GM04503 (cell line): ENCODE data around the gene GEMIN5.
"Not testable (repeated sequence)": the region's sequence is repeated elsewhere in the genome, so short reads cannot be mapped to it uniquely, and the experiment has no call there.

ENCODE experiments used
- DNase-seq: peaks from one replicate; pipeline ENCODE4 v3.0.0-alpha.2; 2012; ENCODE audit warnings: low read depth

GEMIN5 gene

DNA sequence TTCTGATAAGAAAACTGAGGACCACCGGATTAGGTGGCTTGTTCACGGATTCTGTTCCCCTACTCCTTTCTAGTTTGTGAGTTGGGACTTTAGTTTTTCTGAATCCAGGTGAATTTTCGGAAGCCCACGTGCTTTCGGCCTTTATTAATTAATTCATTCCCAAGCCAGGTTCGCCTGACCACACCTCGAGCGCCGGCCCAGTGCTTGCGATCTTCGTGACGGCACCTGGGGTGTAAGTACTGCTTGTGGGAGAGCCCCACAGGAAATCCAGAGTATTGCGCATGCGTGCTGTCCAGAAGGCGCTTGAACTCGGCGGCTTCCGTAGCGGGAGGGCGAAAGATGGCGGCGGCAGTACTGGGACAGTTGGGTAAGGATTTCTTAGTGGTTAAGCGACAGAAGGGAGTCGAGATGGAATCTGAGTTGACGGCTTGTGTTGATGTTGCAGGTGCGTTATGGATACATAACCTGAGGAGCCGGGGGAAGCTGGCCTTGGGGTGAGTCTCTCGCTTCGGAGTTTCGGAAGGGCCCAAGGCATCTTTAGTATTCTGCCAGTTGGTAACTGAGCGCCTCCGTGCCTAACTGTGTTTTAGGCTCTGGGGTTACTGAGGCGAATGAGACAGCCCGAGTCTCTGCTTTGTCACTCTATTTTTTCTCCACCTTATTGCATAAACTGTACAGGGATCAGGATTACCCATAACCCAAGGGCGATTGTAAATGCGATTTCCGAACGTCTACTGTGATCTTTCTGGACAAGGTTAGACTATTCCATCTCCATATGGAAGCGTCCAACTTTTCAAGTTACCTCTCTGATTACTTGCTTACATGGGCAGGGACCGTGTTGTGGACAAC lies 3.0 kb upstream of the GEMIN5 start, which contains the start of gene MRPL22:
Gene MRPL22, plus strand, starts transcription at position 302 of the 849 bp plus-strand sequence. Its CDS starts 38 bp downstream, at position 340.
- DNase-seq: peak; percentile 56

DNA sequence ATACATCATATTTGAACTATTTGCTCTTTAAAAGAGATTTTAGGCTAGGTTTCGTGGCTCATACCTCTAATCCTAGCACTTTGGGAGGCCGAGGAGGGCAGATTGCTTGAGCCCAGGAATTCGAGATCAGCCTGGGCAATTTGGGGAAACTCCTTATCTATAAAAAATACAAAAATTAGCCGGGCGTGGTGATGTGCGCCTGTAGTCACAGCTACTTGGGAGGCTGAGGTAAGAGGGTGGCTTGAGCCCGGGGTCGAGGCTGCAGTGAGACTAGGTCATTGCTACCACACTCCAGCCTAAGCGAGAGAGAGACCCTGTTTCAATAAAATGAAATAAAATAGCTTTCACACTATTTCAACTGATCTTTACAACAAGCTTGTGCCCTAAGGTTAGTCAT lies 2.4 kb upstream of the GEMIN5 start:
- DNase-seq: no peak

DNA sequence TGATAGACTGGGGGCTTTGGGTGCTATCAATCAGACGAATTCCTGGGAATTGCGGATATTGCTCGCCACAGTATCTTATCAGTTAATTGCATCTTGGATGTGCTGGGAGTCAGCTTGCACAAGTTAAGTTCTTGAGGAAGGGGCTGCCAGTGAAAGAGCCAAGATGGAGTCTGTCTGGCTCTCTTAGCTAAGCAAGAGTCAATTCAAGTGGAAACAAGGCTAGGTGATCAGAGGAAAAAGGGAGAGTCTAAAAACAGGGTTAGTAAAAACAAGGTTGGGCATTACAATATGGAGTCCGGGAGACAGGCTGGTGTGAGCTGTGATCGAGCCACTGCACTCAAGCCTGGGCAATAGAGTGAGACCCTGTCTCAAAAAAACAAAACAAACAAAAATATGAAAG lies 1.4 kb upstream of the GEMIN5 start:
- DNase-seq: not testable (repeated sequence)

DNA sequence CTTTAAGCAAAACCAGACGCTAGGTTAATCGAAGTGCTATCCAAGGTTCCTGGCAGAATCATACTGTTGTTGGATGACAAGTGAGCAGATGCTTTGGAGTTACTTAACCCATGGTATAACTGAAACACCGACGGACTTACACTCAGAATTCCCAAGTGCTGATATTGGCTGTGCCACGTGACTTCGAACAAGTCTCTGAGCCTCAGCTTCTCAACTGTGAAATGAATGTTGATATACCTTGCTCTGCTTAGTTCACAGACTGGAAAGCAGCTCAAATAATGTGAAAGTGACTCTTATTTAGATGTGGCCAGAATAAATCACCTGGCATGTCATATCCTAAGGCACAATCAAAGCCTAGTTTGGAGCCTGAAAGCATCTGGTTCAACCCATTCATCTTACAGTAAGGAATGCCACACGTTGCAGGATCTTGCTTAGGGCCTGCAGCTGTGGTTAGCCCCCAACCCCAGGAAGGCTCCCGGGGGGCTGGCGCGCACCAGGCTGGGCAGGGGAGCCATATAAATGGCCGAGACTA lies 759 bp downstream of the GEMIN5 start:
- DNase-seq: no peak

DNA sequence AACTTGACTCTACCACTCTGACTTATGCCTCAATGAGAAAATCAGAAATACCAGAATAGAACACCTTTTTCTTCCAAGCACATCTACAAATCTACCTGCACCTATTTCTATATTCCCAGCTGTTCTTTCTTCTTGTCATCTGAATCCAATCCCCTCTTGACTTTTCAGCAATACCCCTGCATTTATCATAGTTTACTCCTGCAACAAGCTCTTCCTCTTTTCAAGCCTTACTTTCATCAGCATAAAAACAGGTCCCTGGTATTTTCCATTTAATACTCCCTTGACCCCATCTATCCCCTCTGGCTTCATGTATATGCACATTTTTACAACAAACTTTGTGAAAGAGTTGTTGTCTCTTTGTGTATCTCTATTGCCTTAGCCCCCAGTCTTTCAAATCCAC lies 3.1 kb downstream of the GEMIN5 start:
- no peak for DNase-seq

DNA sequence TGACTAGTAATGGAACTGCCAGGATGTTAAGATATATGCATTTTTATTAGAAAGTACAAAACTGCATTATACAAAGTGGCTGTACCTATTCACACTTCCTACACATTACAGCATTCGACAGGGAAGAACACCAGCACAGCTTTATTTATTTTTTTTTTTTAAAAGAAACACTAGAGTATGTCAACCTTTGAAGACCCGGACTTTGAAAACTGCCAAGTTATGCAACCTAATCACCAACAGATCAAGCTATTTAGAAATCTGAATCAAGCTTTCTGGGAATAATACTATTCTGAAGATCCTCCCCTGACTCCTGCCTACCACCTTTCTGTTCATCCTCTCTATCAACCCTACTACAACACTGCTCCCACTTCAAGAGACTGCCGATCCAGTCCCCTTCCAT lies 4.5 kb downstream of the GEMIN5 start:
- DNase-seq: no peak

DNA sequence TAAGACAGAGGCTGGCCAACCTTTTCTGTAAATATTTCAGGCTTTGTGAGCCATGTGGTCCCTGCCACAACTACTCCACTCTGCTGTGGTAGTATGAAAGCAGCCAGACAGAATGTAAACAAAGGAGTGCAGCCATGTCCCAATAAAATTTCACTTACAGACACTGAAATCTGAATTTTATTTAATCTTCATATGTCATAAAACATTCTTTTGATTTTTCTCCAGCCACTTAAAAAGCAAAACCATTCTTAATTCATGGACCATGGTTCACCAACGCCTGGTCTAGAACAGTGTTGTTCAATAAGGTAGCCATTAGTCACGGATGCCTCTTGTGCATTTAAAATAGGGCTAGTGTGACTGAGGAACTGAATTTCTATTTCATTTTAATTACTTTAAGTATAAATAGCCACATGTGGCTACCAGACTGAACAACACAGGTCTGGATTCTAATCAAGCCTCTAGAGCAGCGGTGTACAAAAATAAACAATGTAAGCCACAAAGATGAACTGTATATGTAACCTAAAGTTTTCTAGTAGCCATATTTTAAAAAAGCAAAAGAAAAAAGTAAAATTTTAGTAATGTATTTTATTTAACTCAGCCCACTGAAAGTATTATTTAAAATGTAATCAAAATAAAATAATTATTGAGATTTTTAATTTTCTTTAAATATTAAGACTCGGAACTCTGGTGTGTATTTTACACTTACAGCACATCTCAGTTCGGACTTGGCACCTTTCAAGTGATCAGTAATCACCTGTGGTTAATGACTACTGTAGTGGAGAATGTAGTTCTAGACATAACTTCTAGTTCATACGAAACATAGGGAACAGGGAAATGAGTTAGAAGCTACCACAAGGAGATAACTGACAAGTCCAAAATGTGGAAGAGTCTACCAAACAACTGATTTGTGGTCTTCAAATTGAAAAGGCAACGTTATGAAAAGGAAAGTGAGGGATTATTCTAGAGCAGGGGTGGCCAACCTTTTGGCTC lies 14.3 kb downstream of the GEMIN5 start:
- peak; percentile 42 for DNase-seq

DNA sequence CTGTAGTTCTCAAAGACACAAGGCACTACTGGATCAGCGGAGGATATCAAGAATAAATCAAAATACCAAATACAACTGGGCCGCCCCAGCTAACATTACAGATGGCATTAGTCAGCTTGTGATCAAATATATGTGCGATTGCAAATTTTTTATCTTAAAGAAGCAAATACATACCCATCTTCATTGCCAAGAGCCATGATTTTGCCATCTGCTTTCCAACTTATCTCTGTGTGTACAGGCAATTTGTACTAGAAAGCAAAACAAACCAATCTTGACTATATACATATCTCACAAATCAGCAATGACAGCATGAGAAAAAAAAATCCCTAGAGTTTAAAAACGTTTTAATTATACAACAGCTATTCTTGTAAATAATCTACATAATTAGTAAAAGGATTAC lies 20.3 kb downstream of the GEMIN5 start:
- DNase-seq: no peak

DNA sequence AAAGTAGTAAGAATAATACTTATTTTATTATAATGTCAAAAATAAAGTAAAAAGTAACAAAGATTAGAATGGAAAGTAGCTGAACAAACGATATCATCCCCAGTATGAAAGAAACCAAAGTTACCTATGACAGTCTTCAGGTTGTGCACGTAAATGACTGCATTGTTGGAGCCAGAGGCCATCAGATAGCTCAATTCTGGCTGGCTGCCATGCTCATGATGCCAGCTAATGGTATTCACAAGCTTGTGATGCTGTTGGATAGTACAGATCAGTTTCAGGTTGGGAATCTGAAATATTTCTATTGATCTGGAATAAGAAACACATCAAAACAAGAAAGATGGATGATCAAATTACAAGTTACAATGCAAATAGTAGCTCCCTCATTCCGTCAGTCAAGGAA lies 21.1 kb downstream of the GEMIN5 start:
- DNase-seq: no peak

DNA sequence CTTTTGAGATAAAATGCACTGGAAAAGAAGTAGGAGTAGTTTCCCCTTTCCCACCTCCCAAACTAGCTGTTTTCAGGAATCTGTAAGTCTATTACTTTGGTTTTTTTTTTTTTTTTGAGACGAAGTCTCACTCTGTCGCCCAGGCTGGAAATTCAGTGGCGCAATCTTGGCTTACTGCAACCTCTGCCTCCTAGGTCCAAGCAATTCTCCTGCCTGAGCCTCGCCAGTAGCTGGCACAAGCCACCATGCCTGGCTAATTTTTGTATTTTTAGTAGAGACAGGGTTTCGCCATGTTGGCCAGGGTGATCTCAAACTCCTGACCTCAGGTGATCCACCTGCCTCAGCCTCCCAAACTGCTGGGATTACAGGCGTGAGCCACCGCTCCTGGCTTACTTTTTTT lies 32.4 kb downstream of the GEMIN5 start:
- not testable (repeated sequence) for DNase-seq

DNA sequence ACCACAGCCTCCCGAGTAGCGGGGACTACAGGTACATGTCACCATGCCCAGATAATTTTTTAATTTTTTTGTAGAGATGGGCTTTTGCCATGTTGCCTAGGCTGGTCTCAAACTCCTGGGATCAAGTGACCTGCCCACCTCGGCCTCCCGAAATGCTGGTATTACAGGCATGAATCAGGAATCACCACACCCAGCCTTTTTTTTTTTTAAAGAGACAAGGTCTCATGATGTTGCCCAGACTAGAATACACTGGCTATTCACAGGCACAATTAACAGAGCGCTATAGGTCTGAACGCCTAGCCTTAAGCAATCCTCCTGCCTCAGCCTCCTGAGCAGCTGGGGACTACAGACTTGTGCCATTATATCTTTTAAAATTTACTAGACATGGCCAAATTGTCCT lies 36.1 kb downstream of the GEMIN5 start:
- no peak for DNase-seq

DNA sequence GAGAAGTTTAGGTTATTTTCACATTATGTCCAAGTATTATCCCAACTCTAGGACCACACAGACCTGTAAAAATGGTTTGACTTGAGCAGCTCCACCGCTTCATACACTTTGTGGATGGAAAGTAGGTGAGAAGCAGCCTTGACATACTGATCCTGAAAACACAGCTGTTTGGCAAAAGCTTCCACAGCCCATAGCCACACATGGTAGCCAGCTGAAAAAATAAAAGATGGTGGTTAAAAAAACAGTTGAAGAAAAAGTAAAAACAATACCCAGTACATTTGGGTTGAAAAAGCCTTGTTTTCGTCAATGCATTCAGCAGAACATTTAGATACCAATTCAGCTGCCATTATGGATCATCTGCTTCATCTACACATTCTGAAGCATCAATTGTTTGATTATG lies 36.7 kb downstream of the GEMIN5 start:
- no peak for DNase-seq

DNA sequence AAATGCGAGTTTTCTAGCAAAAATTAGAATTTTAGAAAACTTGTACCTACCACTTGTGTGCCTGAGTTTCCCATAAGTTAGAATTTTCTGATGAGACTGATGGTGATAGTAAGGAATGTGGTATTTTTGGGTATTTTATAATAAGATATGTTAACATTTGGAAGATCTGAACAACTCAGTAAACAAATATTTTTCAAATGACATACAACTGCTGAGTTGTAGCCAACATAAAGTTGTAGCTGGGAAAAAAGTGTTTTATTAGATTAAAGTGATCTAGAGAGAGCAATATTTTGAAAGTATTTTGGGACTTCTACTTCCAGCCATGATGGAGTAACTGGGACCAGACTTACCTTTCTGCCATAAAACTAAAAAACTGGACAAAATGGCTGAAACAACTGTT lies 37.9 kb downstream of the GEMIN5 start:
- no peak for DNase-seq

DNA sequence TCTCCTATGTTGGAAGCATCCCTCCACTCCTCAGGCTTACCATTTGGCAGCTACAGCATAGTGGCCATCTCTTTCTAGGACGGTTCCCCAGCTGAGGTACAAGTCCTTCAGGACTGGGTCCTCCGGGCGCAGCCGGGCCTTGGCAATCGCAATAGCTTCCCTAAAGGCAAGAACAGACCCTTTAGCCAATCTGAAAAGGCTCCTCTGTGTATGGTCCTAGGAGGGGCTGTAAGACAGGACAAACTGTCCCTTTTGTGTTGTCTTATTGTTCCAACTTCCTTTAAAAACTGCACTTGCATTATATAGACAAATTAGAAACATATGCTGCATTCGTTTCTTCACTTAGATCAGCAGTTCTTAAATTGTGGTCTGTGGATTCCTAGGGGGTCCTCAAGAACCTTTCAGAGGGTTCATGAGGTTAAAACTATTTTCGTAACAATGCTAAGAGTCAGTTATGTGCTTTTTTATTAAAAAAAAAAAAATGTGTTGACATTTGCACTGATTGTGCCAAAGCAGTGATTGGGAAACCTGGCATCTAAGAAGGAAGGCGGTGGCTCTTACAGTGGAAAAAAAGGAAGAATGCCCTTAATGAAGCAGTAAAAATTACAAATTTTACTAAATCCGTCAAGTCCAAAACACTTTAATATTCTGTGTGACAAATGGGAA lies 38.7 kb downstream of the GEMIN5 start:
- DNase-seq: no peak

DNA sequence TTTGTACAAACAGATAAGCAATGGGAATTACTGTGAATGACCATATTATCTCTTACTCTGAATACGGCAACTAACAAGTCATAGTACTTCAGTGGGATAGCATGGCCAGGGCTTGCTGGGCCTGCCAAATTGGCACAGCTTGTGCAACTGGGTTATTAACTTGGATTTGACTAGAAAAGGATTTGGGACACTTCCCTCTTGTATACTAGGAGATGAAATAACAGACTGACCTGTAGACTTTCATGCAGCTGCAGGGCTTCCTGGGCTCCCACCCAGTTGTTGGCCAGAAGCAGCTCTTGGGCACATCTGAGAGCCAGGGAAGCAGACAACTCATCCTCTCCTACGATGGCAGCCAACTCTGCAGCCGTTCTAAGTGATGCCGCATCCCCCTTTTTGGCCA lies 39.8 kb downstream of the GEMIN5 start:
- DNase-seq: no peak

DNA sequence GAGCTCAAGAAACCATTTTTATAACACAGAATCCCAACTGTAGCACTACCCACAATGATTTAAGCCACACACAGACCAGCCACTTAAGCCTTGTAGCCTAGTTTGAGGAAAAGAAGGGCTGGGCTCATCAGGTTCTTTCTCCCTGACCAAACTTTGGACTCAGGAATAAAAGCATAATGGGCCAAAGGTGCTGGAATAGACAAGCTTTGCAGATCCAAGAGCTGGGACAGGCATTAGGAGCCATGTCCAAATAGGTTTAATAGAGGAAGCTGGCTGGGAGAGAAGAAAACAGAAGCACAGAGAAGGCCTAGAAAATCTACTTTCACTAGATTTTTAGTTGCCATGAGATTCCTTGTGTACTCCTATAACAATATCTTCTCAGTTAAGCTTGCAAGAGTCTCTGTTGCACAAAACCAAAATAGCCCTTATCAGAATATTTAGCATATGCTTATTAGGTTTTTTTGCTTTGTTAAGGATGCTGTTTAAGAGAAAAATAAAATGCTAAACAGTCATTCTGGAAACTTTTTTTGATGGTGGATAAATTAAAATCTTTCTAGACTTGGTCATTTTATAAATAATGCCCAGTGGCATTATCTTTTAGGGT lies 41.3 kb downstream of the GEMIN5 start:
- no peak for DNase-seq

DNA sequence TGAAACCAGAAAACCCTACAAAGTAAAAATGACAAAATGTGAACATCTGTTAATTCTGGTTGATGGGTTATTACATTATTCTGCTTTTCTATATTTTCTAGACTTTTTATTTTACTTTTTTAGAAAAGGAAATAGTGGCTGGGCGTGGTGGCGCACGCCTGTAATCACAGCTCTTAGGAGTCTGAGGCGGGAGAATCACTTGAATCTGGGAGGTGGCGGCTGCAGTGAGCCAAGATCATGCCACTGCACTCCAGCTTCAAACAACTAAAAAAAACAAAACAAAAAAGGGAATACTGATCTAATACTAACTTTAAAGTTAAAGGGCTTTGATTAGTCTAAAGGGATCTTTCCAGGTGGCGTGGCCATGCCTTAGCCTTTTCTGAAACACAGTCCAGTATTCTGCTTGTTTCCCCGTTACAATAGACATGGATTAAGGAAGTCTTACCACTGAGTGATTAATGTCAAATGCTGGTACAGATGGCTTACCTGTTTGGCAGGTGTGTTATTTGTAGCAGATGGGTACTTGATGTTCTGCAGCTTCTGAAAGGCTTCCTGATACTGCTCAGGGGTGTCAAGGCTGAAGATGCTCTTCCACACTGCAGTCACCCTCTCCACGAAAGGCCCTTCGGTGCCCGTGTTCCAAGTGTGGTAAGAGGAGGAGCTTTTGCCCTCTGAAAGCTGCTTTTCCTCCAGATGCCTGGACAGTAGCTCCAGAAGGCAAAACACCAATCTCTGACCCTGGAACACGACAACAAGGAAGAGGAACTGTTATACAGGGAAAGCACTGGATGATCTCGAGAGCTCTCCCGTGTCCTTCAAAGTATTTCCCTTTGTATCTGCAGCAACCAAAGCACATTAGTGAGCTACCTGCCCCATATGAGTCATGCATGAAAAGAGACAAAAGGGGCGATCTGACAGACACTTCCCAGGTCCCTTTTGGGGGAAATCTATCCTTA lies 42.1 kb downstream of the GEMIN5 start:
- DNase-seq: no peak

DNA sequence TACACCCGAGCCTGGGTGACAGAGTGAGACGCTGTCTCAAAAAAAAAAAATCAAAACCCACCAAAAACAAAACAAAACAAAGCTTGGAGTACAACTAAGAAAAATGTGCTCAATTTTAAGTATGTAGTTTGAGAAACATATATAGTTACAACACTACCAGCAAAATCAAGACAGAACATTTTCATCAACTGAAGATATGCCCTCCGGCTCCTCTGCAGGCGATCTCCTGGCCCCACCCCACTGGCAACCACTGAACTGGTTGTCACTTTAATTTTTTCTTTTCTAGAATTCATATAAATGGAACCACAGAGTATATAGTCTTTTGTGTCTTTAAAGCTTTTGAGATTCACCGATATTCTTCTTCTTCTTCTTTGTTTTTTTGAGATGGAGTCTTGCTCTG lies 44.6 kb downstream of the GEMIN5 start:
- no peak for DNase-seq

DNA sequence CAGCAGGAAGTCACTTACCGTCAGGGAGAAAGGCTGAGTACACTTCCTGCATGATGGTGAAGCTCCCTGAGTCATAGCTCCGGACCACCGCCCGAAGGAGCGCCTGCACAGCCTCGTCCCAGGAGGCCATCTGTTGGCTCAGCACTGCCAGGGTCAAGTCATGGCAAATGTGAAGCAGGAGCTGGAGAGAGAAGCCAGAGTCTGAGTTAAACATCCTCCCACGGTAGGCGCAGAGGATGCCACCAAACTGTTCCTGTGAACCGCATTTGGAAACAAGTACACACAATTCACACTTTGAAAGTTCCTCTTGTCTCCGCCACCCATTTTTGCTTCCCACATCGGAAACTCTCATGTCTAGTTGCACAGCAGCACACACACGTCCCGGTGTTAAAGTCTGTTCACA lies 45.6 kb downstream of the GEMIN5 start:
- no peak for DNase-seq

DNA sequence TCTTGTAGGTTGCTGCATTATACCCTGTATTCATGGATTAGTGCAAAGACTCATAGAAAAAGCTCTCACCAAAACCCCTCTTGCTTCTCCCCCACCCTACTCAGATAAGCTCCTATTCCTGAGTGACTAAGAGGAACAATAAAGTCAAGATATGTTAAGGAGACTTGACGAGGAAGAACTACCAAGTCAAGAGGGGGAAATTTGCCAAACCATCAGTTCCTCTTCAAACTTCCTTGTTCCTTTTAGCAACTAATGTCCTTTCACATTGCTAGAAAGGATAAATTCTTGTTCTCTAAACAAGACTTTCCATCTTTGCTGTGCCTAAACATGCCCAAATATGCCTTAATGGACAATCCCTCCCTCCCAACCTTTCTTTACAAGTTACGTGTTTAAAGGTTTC lies 52.6 kb downstream of the GEMIN5 start:
- no peak for DNase-seq

DNA sequence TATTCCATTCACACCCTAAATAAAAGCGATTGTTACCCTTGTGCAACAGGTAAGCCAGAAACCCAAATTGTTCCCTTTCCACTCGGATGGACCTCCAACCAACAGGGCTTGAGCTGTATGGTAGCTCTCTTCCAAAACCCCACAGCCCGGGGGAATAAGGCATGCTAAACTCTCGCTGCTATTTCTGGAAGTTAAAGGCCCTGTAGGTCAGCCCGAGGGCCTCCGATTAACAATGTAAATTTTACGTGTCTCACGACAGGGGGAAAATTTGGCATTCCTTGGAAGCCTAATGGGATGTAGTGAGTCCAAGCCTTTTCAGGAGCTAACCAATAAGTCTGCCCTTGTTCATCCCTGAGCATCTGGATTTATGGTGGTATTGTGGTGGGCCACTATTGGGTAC lies 53.6 kb downstream of the GEMIN5 start:
- DNase-seq: no peak
